Glomerular visceral epithelial cell (primary cell): ENCODE measurements around the gene ZNF598.

Experiments
- DNase-seq: peaks from one replicate; pipeline ENCODE4 v3.0.0-alpha.2; 2016; ENCODE audit errors: extremely low spot score

Gene ZNF598

DNA sequence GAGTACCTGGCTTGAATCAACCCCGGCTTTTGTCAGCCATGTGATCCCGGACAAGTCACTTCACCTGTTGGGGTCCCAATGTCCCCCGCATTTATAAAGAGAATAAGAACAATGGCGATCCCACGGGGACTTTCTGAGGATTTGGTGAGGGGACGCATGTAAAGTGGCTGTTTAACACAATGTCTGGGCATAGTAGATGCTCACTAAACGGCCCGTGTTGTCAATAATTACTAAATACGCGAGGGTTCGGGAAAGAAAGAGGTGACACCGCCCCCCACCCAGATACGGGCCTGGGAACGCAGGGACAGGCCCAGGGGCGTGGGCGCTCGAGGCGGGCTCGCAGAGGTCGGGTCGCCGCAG, 18.1 kb downstream of the ZNF598 start:
- DNase-seq = no peak

DNA sequence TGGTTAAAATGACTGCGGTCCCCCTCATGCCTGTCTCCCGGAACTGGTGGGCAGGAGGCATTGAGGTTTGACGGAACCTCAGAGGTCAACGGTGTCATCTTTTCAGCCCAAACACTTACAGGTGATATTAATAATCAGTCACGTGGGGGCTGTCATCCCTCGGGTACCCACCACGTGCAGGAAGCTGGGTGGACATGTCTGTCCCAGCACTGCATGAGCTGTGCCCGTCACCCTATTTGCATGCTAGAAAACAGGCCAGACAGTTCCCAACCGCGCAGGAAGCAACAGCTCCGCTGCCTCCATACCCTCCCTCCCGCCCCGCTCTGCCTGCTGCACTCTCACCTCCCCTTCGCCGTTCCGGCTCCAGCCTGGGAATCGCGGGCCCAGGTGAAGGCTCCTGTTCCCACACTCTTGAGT, 18.5 kb downstream of the ZNF598 start:
- DNase-seq = no peak

DNA sequence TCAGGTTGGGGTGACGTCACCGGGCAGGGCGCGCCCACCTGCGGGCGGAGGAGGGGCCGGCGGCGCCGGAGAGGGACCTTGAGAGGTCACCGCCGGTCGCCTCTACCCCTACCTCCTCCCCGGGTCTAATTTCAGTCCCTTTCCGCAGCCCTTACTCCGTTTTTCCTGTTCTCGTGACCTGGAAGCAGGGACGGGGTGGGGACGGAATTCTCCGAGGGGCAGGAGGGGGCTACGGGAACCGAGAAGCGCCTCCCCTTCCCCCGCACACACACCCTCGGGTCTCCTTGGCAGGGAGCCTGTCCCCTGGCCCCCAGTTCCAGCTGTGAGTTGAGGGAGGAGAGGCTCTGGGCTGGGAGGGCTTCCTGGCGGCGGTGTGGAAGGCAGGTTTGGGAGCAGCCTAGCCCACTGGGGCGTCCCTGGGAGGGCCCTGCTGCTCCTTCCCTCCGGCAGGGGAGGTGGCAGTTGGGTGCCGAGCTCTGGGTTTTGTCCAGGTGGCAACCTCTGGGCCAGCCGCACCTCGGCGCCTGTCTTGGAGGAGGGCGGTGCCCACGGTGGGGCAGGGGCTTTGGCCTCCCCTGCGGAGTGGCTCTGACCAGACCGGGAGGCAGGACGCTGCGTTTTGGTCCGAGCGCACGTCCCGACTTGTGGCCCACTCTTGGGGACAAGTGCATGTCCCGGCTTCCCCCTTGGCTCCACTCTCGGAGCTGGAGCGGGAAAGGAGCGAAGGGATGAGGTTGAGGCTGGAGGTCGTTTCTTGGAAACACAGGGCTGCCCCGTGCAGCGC, 19.1 kb downstream of the ZNF598 start:
- DNase-seq = no peak

DNA sequence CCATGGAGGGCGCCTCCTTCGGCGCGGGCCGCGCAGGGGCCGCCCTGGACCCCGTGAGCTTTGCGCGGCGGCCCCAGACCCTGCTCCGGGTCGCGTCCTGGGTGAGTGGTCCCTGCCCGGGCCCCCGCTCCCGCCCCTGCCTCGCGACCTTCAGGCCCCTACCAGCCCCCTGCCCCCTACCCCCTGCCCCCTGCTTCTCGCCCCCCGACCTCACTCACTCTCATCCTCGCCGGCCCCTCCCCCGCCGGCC, 19.6 kb downstream of the ZNF598 start:
- DNase-seq = no peak

DNA sequence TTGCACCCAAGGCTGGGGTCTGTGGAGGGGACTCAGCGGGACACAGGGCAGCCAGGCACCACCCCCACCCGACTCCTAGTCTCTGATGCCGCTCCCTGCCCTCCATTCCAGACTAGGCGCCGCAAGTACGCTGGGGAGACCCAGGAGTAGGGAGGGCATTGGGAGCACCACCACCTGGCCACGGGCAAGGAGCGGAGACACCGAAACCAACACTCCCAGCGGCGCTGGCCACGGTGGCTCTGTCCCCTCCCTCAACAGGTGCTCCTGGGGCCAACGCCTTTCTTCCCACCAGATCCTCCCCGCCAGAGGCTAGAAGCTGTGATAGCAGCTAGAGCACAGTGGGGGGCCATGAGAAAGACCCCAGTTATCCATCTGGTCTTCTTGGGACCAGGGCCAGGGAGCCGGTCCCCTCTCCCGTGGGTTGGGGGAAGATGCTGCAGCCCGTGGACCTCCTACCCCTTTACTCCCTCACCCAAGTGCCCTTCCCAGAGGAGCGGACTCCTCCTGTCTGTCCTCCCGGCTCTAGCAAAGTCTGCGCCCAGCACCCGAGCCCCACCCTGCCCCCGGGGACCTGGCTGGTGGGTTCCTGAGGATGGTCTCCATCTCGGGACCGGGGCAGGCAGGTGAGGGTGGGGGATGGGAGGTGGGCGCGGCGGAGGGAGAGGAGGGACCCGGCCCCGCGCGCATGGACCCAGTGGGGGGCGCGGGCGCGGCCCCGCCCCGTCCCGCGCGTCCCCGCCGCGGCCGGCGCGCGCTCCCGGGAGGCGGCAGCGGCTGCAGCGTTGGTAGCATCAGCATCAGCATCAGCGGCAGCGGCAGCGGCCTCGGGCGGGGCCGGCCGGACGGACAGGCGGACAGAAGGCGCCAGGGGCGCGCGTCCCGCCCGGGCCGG, 20.2 kb downstream of the ZNF598 start, which contains the start of gene SYNGR3:
Gene SYNGR3, plus strand, starts transcription at position 762 of the 892 bp plus-strand sequence. CDS start 133 bp downstream, outside the sequence.
- no peak for DNase-seq

DNA sequence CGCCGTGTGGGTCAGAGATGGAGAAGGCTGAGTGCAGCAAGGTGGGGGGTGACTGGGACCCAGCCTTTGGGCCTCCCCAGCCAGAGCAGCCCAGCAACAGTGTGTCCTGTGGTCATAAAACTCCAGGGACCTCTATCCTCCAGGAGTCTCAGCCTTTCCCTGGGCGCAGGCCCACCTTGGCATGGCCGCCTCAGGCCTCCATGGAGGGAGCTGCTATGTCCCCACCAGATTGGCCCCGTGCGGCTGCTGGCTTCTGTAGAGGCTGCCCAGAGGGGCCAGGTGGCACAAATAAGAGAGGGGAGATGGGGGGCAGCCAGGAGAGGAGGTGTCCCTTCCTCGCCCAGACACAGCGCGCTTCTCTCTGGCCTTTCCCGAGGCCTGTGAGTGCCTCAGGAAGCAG, 22.4 kb downstream of the ZNF598 start:
- no peak for DNase-seq

DNA sequence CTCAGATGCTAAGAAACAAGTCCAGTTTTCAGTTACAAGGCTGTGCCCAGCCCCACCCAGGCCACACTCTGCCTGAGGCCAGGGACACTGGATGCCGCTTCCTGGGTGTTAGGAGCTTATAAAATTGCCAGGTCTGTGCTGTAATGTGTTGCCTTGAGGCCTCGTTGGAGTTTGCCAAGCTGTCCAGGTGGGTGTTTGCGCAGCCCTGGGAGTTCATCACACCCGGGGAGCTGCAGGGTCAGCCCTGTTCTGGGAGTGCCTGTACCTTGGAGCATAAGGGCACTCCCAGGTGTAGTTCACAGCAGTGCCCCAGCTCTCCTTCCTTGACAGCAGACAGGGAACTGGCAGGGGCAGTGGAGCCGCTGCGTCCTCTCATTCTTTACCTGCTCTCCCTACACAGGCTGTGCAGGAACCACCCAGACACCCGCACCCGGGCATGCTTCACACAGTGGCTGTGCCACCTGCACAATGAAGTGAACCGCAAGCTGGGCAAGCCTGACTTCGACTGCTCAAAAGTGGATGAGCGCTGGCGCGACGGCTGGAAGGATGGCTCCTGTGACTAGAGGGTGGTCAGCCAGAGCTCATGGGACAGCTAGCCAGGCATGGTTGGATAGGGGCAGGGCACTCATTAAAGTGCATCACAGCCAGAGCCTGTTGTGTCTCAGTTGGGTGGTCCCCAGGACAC, 24.0 kb downstream of the ZNF598 start:
- DNase-seq = no peak

DNA sequence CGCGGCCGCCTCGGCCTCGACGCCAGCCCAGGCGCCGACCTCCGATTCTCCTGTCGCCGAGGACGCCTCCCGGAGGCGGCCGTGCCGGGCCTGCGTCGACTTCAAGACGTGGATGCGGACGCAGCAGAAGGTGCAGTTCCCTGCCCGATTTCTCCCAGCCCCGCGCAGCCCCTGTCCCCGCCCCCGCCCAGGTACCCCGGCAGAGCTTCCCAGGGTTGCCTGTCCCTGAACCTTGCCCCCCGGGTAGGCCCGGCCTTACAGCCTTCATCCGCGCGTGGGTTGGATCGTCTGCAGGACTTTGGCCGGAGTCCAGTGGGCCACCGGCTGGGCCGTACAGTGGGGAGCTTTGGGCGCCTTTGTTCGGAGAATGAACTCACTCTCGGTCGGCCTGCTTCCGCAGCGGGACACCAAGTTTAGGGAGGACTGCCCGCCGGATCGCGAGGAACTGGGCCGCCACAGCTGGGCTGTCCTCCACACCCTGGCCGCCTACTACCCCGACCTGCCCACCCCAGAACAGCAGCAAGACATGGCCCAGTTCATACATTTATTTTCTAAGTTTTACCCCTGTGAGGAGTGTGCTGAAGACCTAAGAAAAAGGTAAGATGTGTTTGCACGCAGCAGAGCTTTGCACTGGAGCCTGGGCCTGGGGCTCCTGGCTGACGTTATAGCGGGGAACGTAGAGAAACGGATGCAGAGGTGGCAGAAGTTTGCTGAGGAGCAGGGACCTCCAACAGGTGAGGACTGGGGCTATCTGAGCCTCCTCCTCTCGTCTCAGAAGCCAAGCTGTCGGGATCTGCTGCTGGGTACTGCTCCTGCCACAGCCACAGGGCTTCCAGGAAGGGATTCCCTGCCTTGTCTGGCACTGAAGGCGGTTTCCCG, 25.0 kb downstream of the ZNF598 start:
- peak; percentile 38 for DNase-seq

DNA sequence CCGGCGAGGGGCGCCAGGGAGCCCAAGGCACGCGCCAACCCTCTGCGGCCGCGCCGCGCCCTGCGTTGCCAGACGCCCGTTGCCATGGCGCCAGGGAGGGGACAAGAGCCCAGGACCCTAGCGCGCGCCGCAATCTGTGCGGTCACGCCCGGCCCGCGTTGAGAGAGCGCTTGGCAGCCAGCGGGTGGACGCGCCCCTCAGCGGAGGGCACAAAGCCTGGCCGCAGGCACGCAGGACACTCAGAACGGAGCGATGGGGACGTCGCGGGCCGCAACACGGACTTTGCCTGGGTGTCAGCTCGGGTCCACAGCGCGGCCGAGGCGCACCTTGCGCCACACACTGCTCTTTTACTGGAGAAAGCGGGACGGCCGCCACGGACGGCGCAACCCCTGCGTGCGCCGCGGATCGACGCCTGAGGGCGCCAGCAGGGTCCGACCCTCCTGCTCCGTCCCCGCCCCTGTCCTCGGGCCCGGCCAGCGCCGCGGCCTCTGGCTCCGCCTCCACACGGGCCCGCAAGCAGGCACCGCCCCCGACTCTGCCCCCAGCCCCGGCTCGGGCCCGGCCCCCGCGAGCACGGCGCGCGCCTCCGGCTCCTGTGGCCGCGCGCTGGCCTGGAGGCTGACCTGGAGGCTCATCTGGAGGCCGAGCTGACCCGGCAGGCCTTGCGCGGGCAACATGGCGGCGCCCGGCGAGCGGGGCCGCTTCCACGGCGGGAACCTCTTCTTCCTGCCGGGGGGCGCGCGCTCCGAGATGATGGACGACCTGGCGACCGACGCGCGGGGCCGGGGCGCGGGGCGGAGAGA, 25.9 kb downstream of the ZNF598 start, which contains the start of gene GFER:
Gene GFER, plus strand, starts transcription at position 650 of the 803 bp plus-strand sequence. Its CDS starts 26 bp downstream, at position 676.
- peak; percentile 93 for DNase-seq

DNA sequence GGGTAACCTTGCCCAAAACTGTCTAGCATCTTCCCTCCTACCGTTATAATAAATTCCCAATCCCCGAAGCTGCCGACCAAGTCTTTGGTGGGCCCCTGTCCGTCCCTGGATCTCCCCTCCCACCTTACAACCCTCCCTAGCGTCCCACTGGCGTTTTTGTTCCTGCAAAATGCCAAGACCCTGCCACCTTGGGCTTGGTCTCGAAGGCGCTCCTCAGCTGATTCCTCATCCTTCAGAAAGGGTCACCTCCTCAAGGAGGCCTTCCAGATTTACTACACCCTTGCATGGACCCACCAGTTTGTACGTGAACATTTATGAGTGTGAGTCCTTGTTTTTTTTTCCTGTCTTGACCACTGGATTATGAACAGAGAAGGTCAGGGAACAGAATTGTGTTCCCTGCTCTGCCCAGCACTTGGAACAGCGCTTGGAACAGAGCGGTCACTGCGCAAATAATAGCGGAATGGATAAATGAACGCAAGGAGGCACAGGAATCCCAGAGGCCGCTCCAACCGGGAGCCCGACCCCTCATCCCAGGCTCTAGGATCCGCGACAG, 26.6 kb downstream of the ZNF598 start:
- no peak for DNase-seq

DNA sequence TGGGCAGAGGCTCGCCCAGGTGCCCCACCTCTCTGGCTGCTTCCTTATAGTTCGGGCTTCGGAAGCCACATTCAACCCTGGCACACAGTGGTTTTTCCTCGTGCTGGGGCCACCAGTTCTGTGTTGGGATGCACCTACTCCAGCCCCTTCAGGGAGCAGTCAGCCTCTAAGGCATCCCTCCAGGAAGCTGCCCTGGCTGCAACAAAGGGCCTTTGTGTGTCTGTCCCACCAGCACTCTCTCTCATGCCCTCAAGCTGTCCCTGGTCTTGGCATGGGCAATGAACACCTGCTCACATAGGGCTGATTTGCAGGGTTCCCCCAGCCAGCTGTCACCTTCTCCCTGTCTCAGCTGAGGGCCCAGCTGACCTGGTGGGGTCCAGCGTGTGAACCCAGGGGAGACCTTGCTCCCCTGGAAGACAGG, 27.6 kb downstream of the ZNF598 start:
- no peak for DNase-seq

DNA sequence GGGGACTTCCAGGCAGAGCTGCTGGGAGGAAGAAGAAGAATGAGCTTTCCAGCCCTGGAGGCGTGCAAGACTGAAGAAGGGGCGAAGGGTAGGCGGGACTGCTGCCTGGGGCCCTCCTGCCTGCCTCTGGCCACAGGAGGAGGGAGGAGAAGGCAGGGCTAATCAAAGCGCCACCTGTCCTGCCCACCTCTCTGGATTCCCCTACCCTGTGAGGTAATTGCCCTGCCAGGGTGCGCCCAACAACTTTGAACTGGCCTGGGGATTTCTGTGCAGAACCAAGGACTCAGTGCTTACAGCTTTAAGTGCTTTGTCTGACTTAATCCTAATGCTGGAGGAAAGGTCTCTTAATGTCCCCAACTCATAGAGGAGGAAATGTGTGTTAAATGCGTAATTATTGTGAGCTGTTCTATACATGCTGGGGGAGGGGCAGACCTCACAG, 28.2 kb downstream of the ZNF598 start, which contains the start of gene NOXO1:
Gene NOXO1, minus strand, starts transcription at position 72 of the 439 bp plus-strand sequence. CDS start 290 bp downstream, outside the sequence.
- DNase-seq = no peak

DNA sequence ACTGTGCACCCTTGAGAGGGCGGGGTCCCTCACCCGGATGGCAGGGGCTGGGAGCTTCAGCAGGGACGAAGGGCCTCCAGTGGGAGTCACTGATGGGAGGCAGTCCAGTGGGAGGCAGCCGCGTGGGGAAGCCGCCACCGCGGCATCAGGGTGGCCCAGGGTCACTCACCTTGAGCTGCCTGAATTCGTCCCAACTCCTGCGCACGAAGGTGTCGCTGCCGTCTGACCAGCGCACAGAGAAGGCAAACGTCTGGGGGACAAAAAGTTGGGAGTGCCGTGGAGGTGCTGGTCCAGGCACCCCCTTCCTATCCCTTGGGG, 28.9 kb downstream of the ZNF598 start:
- no peak for DNase-seq

DNA sequence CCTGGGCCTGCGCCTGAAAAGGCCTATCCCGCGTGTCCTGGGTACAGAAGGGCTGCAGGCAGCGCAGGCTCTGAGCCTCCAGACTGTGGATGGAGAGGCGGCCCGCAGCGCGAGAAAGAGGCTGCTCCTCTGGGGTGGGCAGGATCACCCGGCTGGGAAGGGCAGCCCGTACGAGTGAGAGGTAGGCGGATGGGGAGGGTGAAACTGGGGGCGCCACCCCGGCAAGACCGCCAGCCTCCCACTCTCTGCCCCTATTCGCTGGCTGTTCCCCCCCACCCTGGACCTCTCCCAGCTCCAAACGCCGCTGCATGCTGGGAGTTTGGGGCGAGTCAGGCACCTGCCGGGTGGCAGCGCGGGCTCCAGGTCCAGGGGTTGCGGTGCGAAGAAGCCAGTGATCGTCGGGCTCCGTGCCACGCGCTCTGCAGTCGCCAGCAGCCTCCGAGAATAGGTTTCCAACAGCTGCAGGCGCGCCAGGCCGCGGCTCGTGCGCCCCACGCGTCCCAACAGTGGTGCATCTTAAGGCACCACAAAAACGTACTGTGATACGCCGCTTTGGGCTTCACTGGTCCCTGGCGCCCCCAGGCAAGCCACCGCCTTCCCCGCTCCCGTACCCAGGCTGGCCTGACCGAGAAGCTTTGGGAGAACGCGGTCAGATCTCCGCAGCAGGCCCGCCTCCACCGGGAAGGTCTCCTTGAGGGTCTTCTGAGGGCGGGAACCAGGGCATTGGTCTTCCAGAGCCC, 29.4 kb downstream of the ZNF598 start:
- no peak for DNase-seq

DNA sequence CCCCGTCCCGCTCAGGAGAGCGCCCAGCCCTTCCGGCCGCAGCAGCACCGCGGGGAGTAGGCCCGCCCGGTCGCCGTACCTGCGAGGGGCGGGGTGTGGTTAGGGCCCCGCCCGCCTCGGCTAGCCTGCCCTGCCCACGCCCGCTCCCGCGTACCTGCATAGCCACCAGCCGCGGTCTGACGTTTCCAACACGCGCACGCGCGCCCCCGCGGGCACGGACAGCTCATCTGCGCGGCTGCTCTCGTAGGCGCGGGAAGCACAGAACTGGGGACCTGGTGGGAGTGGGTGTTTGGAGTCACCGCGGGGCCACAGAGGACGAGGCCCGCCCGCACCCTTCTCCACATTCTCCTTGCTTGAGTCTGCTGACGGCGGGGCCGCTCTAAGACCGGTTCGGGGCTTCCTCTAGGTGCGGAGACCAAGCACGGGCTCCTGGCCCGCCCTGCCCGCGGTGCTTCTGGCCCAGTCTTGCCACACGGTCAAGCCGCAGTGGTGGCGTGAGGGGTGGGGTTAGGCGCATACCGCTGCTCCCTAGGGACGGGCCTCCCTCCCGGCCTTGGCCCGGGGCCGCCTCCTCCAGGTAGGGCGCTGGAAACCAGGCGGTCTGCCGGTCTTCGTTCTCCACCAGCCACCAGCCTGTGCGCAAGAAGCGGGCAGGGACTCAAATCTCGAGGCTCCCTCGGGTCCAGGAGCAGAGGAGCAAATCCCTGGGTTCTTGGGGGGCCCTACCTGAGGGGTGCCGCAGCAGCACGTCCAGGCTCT, 30.2 kb downstream of the ZNF598 start:
- no peak for DNase-seq

DNA sequence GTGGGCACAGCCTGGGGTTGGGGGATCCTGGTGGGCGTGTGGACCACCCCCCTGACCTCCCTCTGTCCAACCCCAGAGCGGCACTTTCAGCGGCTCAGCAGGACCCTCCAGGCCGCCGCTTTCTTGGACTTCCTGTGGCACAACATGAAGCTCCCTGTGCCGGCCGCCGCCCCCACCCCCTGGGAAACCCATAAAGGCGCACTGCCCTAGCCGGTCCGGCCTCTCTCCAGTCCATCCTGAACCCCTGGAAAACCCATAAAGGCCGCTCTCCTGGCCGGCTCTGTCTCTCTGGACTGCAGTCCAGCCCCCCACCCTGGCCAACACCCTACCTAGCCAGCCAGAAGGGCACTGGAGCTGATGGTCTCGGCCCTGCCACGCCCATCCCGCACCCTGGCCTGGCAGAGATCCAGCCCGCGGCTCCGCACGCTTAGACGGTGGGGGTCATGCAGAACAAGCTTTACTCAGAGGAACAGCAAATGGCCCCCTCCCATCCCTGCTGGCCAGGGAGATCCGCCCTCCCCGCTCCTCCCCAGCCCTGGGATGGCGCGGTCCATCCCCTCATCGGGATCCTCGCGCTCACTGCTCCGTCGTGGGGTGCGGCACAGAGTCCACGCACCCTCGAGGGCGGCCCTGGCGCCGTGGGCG, 31.0 kb downstream of the ZNF598 start:
- DNase-seq = no peak

DNA sequence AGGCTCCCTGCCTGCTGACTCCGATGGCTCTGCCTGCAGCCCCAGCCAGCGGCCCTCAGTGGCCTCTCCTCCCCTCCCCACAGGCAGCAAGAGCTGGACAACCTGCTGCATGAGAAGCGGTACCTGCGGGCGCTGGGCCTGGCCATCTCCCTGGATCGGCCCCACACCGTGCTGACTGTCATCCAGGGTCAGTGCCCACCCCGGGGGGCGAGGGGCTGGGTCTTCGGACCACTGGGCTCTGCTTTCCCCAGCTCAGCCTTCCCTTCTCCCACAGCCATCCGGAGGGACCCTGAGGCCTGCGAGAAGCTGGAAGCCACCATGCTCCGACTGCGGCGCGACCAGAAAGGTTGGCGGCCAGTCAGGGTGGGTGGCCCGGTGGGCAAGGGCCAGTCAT, 31.7 kb downstream of the ZNF598 start:
- DNase-seq = no peak
